HCT116 (cell line): ENCODE results near the gene SFRP2. TPM values are rescaled to one million over a fixed set of nuclear protein-coding genes. Genes with fewer than 3 reads are reported as not detected.

Source experiments
- ATAC-seq: fragments of 200-7000 bp; cut with Tn5 transposase; 2 replicates; pipeline ENCODE4 v1.9.1; 2020; ENCODE audit warnings: mild to moderate bottlenecking, moderate library complexity
- BruUV-seq: library from RNA; stranded (reverse); fragments of 400-500 nt; replicated peaks from 2 replicates; lab custom pipeline; 2021; lab: Mats Ljungman, UMichigan
- CTCF ChIA-PET: fragments of 300-600 bp; sonication (Branson Sonifier 250); formaldehyde crosslinking; loops from one replicate; lab custom pipeline; 2021; ENCODE audit warnings: antibody characterized with exemption; lab: Charles Lee
- POLR2A ChIA-PET: fragments of 300-600, 350-600 bp; sonication (Branson Sonifier 250); formaldehyde crosslinking; loops from one replicate; lab custom pipeline; 2021; ENCODE audit warnings: antibody characterized with exemption; lab: Charles Lee
- RAD21 ChIA-PET, 2 experiments: fragments of 300-600 bp; sonication (Branson Sonifier 250); formaldehyde crosslinking; loops; one replicate each; lab custom pipeline; 2023; ENCODE audit warnings: low total read pairs in 2 of 2; ENCODE audit not compliant: uncharacterized antibody in 2 of 2, unreplicated experiment in 2 of 2, low non-redundant PET in 1 of 2; lab: Charles Lee
- DNase-seq: peaks from one replicate; pipeline ENCODE4 v3.0.0-alpha.2; 2010; ENCODE audit warnings: low read depth, low spot score
- H2AFZ ChIP-seq: fragments of 200-600 bp; shearing (Covaris generic), sonication (generic); 2 replicates; pipeline ENCODE4 v1.6.1; 2017; ENCODE audit warnings: low read depth, mixed run types, mixed read lengths, antibody characterized with exemption, low read length; ENCODE audit not compliant: poor library complexity, severe bottlenecking
- H3K27ac ChIP-seq: 2 replicates; pipeline ENCODE4 v1.5.1; 2012; ENCODE audit warnings: low read depth, low read length
- H3K27me3 ChIP-seq: fragments of 200-600 bp; sonication (generic); 2 replicates; pipeline ENCODE4 v1.6.1; 2016; ENCODE audit warnings: mixed run types, low read length, mixed read lengths; ENCODE audit not compliant: insufficient read depth
- H3K36me3 ChIP-seq, 2 experiments: fragments of 200-500 bp in 1 of 2; fragments of 200-600 bp in 1 of 2; sonication (Bioruptor generic) in 1 of 2; sonication (generic) in 1 of 2; 2 replicates each; pipeline versions ENCODE4 v1.5.1 to v1.6.1; 2014 to 2016; ENCODE audit warnings: low read length in 2 of 2, inconsistent platforms in 1 of 2, mixed read lengths in 1 of 2, mixed run types in 1 of 2; ENCODE audit not compliant: insufficient read depth in 2 of 2, control insufficient read depth in 1 of 2
- H3K4me1 ChIP-seq, 2 experiments: fragments of 200-600 bp in 1 of 2; sonication (generic) in 1 of 2; 2 replicates each; pipeline versions ENCODE4 v1.5.1 to v1.6.1; 2012 to 2017; ENCODE audit warnings: low read length in 2 of 2, inconsistent platforms in 1 of 2, mild to moderate bottlenecking in 1 of 2, mixed read lengths in 1 of 2, mixed run types in 1 of 2, moderate library complexity in 1 of 2; ENCODE audit not compliant: insufficient read depth in 2 of 2, control insufficient read depth in 1 of 2
- H3K4me2 ChIP-seq: fragments of 200-600 bp; sonication (generic); 2 replicates; pipeline ENCODE4 v1.6.1; 2017; ENCODE audit warnings: mixed run types, low read length, mixed read lengths
- H3K4me3 ChIP-seq, 2 experiments: fragments of 200-600 bp in 1 of 2; sonication (generic) in 1 of 2; replicated peaks in 1 of 2; 2 replicates each; pipeline ENCODE4 v1.5.1; 2011 to 2016; ENCODE audit warnings: low read length in 2 of 2, control low read depth in 1 of 2, low read depth in 1 of 2, mild to moderate bottlenecking in 1 of 2, mixed read lengths in 1 of 2, mixed run types in 1 of 2
- H3K79me2 ChIP-seq: fragments of 200-600 bp; sonication (generic); 2 replicates; pipeline ENCODE4 v1.6.1; 2017; ENCODE audit warnings: mild to moderate bottlenecking, mixed run types, low read length, moderate library complexity, mixed read lengths; ENCODE audit not compliant: insufficient read depth
- H3K9ac ChIP-seq: fragments of 200-600 bp; sonication (generic); 2 replicates; pipeline ENCODE4 v1.6.1; 2016; ENCODE audit warnings: low read length, mixed read lengths
- H3K9me2 ChIP-seq: fragments of 200-600 bp; sonication (generic), shearing (Covaris generic); 2 replicates; pipeline ENCODE4 v1.6.1; 2017; ENCODE audit warnings: mixed run types, mild to moderate bottlenecking, moderate library complexity; ENCODE audit not compliant: insufficient read depth
- H3K9me3 ChIP-seq, 2 experiments: fragments of 200-500 bp in 1 of 2; fragments of 200-600 bp in 1 of 2; sonication (Bioruptor generic) in 1 of 2; sonication (generic) in 1 of 2; 2 replicates each; pipeline ENCODE4 v1.6.1; 2014 to 2017; ENCODE audit warnings: low read length in 2 of 2, mixed read lengths in 2 of 2, inconsistent platforms in 1 of 2, low read depth in 1 of 2, mild to moderate bottlenecking in 1 of 2, mixed run types in 1 of 2, moderate library complexity in 1 of 2; ENCODE audit not compliant: control insufficient read depth in 1 of 2, insufficient read depth in 1 of 2
- H4K20me1 ChIP-seq: fragments of 200-600 bp; sonication (generic), shearing (Covaris generic); 2 replicates; pipeline ENCODE4 v1.6.1; 2017; ENCODE audit warnings: mixed run types, mild to moderate bottlenecking, moderate library complexity; ENCODE audit not compliant: insufficient read depth
- CEBPB ChIP-seq: IDR thresholded peaks from 2 replicates; pipeline ENCODE4 v1.6.1; 2012; ENCODE audit warnings: low read depth
- EGR1 ChIP-seq: IDR thresholded peaks from 2 replicates; pipeline ENCODE4 v1.6.1; 2012; ENCODE audit warnings: low read depth
- ELF1 ChIP-seq: IDR thresholded peaks from 2 replicates; pipeline ENCODE4 v1.6.1; 2012; ENCODE audit warnings: low read depth, borderline replicate concordance
- EZH2 ChIP-seq: fragments of 200-600 bp; sonication (generic); IDR thresholded peaks from 2 replicates; pipeline ENCODE4 v1.6.1; 2017; ENCODE audit warnings: antibody characterized with exemption, mixed run types
- EZH2phosphoT487 ChIP-seq: fragments of 200-600 bp; IDR thresholded peaks from 2 replicates; pipeline ENCODE4 v1.6.1; 2018; ENCODE audit warnings: antibody characterized with exemption, borderline replicate concordance
- FOSL1 ChIP-seq: IDR thresholded peaks from 2 replicates; pipeline ENCODE4 v1.6.1; 2012; ENCODE audit warnings: low read depth
- JUND ChIP-seq: IDR thresholded peaks from 2 replicates; pipeline ENCODE4 v1.6.1; 2012
- MAX ChIP-seq: IDR thresholded peaks from 2 replicates; pipeline ENCODE4 v1.6.1; 2012
- POLR2A ChIP-seq: IDR thresholded peaks from 2 replicates; pipeline ENCODE4 v1.7.0; 2011; ENCODE audit warnings: borderline replicate concordance; ENCODE audit not compliant: insufficient read depth, insufficient read length; ENCODE audit errors: extremely low read depth
- RAD21 ChIP-seq: IDR thresholded peaks from 2 replicates; pipeline ENCODE4 v1.6.1; 2012; ENCODE audit warnings: low read depth, mild to moderate bottlenecking
- SIN3A ChIP-seq: IDR thresholded peaks from 2 replicates; pipeline ENCODE4 v1.6.1; 2012; ENCODE audit warnings: low read depth
- SP1 ChIP-seq: IDR thresholded peaks from 2 replicates; pipeline ENCODE4 v1.6.1; 2012; ENCODE audit warnings: low read depth
- SRF ChIP-seq: IDR thresholded peaks from 2 replicates; pipeline ENCODE4 v1.6.1; 2012; ENCODE audit warnings: low read depth
- YY1 ChIP-seq: IDR thresholded peaks from 2 replicates; pipeline ENCODE4 v1.6.1; 2011; ENCODE audit warnings: low read length, low read depth, moderate library complexity, mild to moderate bottlenecking; ENCODE audit not compliant: insufficient replicate concordance; ENCODE audit errors: extremely low read depth
- ZFX ChIP-seq: fragments of 450-650 bp; IDR thresholded peaks from 2 replicates; pipeline ENCODE4 v1.6.1; 2017
- ZNF274 ChIP-seq: fragments of 200-500 bp; sonication (Bioruptor generic); IDR thresholded peaks from 2 replicates; pipeline ENCODE4 v1.6.1; 2014; ENCODE audit warnings: mild to moderate bottlenecking, low read depth, low read length, inconsistent platforms
- intact Hi-C: fragments of 100-400 bp; cut with micrococcal nuclease; formaldehyde crosslinking; loops from 2 replicates; pipeline ENCODE4 v1.10.0; 2022
- total RNA-seq: library from RNA; stranded (reverse); gene quantifications from one replicate; pipeline ENCODE4 v1.2.1, GENCODE V29; 2021; ENCODE audit not compliant: unreplicated experiment
- TF ChIP-seq, protein P1 (sequence below): IDR thresholded peaks from 2 replicates; pipeline ENCODE4 v1.6.1; 2011; ENCODE audit warnings: mild to moderate bottlenecking, low read length, moderate library complexity; ENCODE audit not compliant: insufficient replicate concordance; ENCODE audit errors: extremely low read depth
- TF ChIP-seq, protein P2 (sequence below): IDR thresholded peaks from 2 replicates; pipeline ENCODE4 v1.6.1; 2012; ENCODE audit warnings: low read depth
- TF ChIP-seq, protein P3 (sequence below): IDR thresholded peaks from 2 replicates; pipeline ENCODE4 v1.6.1; 2012

Gene SFRP2
- total RNA-seq, 1 experiment from 2014 or later, result 0.22 TPM

GRCh38 chr4:153764601-153765368 is 24.1 kb downstream of the SFRP2 start:
- no TSS peak for BruUV-seq
- CTCF ChIA-PET, result interaction anchor here (2.8 kb wide), 1 partner anchor 15 kb away, joined by 11 read pairs; no protein-coding TSS in a partner anchor
- H3K4me3 ChIP-seq, result no peak overlapping the region
- no peaks in the 10 kb centered on the region for H3K79me2 ChIP-seq
- no peaks in the 10 kb centered on the region for H4K20me1 ChIP-seq
- H3K9me3 ChIP-seq, result no peaks in the 10 kb centered on the region
- ATAC-seq, result no peak
- no peaks in the 10 kb centered on the region for H3K4me1 ChIP-seq
- POLR2A ChIA-PET, result no interaction called here
- no peak overlapping the region for H2AFZ ChIP-seq
- DNase-seq, result no peak
- RAD21 ChIA-PET, result no interaction called here
- intact Hi-C loops, result no loop called here
- no peak for TF ChIP-seq SP1
- no peak for TF ChIP-seq YY1
- TF ChIP-seq MAX, result no peak
- TF ChIP-seq, protein P1, sequence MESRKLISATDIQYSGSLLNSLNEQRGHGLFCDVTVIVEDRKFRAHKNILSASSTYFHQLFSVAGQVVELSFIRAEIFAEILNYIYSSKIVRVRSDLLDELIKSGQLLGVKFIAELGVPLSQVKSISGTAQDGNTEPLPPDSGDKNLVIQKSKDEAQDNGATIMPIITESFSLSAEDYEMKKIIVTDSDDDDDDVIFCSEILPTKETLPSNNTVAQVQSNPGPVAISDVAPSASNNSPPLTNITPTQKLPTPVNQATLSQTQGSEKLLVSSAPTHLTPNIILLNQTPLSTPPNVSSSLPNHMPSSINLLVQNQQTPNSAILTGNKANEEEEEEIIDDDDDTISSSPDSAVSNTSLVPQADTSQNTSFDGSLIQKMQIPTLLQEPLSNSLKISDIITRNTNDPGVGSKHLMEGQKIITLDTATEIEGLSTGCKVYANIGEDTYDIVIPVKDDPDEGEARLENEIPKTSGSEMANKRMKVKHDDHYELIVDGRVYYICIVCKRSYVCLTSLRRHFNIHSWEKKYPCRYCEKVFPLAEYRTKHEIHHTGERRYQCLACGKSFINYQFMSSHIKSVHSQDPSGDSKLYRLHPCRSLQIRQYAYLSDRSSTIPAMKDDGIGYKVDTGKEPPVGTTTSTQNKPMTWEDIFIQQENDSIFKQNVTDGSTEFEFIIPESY, result no peak
- TF ChIP-seq EGR1, result no peak
- TF ChIP-seq CEBPB, result no peak
- TF ChIP-seq SIN3A, result no peak
- no peak for TF ChIP-seq ZNF274
- TF ChIP-seq, protein P2, sequence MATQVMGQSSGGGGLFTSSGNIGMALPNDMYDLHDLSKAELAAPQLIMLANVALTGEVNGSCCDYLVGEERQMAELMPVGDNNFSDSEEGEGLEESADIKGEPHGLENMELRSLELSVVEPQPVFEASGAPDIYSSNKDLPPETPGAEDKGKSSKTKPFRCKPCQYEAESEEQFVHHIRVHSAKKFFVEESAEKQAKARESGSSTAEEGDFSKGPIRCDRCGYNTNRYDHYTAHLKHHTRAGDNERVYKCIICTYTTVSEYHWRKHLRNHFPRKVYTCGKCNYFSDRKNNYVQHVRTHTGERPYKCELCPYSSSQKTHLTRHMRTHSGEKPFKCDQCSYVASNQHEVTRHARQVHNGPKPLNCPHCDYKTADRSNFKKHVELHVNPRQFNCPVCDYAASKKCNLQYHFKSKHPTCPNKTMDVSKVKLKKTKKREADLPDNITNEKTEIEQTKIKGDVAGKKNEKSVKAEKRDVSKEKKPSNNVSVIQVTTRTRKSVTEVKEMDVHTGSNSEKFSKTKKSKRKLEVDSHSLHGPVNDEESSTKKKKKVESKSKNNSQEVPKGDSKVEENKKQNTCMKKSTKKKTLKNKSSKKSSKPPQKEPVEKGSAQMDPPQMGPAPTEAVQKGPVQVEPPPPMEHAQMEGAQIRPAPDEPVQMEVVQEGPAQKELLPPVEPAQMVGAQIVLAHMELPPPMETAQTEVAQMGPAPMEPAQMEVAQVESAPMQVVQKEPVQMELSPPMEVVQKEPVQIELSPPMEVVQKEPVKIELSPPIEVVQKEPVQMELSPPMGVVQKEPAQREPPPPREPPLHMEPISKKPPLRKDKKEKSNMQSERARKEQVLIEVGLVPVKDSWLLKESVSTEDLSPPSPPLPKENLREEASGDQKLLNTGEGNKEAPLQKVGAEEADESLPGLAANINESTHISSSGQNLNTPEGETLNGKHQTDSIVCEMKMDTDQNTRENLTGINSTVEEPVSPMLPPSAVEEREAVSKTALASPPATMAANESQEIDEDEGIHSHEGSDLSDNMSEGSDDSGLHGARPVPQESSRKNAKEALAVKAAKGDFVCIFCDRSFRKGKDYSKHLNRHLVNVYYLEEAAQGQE, result no peak
- no peak for TF ChIP-seq RAD21
- no peak for TF ChIP-seq ZFX
- TF ChIP-seq, protein P3, sequence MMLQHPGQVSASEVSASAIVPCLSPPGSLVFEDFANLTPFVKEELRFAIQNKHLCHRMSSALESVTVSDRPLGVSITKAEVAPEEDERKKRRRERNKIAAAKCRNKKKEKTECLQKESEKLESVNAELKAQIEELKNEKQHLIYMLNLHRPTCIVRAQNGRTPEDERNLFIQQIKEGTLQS, result no peak
- no peak for TF ChIP-seq ELF1
- no peak for TF ChIP-seq JUND
- no peak for TF ChIP-seq EZH2phosphoT487
- TF ChIP-seq POLR2A, result no peak
- no peak for TF ChIP-seq FOSL1
- no peak for TF ChIP-seq SRF
- TF ChIP-seq EZH2, result no peak
- no peaks in the 10 kb centered on the region for H3K36me3 ChIP-seq
- no peak overlapping the region for H3K9ac ChIP-seq
- H3K9me2 ChIP-seq, result no peaks in the 10 kb centered on the region
- no peaks in the 10 kb centered on the region for H3K27me3 ChIP-seq
- H3K4me2 ChIP-seq, result no peak overlapping the region
- H3K27ac ChIP-seq, result no peak overlapping the region
